GM12865 (cell line): Measurements from ENCODE around the gene SPATA32.
A peak's percentile ranks its signal among the peaks of the same experiment; 100 is the strongest.

Source experiments
- DNase-seq: peaks from one replicate; pipeline ENCODE4 v3.0.0; 2010; ENCODE audit warnings: low read depth
- H3K4me3 ChIP-seq: 2 replicates; pipeline ENCODE4 v1.5.1; 2011; ENCODE audit warnings: mild to moderate bottlenecking, low read depth, low read length, control low read depth
- CTCF ChIP-seq: IDR thresholded peaks from 2 replicates; pipeline ENCODE4 v1.5.1; 2011; ENCODE audit warnings: low read length, control low read depth, low read depth, inconsistent platforms; ENCODE audit not compliant: insufficient read depth; ENCODE audit errors: missing control alignments

SPATA32 gene

GRCh38 chr17:45287526-45288500, 25.9 kb upstream of the SPATA32 start:
- TF ChIP-seq CTCF, result no peak
- DNase-seq, result no peak
- H3K4me3 ChIP-seq, result no peak overlapping the region

DNA sequence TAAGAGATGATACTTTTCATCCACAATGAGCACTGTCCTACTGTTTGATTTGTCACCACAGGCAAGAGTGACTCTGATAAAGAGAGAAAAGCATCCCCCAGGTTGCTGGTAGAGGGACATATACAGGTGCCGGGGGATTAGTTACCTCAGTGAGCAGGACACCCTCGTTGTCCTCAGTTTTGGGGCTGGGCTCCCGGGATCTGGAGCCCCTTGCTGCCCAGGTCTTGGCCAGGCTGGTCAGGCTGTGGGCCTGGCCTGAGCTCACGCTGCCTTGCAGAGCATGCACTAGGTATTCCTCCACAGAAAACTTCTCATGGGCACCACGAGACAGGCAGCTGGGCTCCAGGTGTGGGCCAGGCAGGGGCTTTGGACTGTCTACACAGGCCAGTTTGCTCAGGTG, 24.4 kb upstream of the SPATA32 start:
- TF ChIP-seq CTCF, result no peak
- no peak for DNase-seq
- H3K4me3 ChIP-seq, result no peak overlapping the region

DNA sequence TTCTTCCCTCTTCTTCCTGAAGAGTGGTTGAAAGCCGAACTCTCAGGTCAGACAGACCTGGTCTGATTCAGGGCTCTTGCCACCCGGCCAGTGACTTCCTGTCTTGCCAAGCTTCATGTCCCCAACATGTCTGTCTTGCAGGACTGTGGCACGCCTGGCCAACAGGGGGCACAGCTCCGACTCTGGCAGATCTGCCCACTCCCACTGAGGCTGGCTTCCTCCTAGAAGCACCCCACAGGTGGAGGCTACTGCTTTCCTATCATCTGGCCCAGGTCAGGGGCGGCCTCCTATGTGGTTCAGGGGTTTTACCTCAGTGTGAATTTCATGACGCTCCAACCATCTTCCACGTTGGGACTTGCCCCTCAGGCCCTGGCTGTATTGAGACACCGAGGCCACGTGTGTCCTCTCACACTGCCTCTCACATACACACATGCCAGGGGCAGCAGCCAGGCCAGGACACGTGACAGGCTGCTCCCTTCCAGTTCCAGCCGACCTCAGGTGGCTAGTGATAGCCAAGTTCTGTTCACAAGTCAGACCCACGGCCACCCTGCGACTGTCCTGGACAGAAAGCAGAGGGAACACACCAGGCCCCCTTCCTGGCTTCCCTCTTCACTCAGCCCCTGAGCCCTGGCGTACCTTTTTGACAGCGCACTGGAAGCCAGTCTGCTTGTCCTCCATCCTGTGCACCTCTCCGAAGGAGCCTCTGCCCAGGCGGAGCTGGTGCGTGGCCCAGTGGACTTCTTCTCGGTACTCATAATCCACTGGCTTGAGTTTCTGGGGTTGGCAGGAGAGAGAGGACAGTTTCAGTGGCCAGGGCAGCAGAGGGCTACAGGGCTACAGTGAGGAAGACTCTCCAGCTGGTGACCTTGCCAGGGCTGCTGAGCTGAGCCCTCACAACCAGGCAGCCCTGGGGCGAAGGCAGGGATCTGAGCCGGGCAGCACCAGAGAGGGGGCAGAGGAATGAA, 22.6 kb upstream of the SPATA32 start:
- peak; percentile 61 for DNase-seq
- no peak overlapping the region for H3K4me3 ChIP-seq
- TF ChIP-seq CTCF, result peak; percentile 41

GRCh38 chr17:45283711-45284110, 21.8 kb upstream of the SPATA32 start:
- DNase-seq, result no peak
- no peak for TF ChIP-seq CTCF
- H3K4me3 ChIP-seq, result no peak overlapping the region

DNA sequence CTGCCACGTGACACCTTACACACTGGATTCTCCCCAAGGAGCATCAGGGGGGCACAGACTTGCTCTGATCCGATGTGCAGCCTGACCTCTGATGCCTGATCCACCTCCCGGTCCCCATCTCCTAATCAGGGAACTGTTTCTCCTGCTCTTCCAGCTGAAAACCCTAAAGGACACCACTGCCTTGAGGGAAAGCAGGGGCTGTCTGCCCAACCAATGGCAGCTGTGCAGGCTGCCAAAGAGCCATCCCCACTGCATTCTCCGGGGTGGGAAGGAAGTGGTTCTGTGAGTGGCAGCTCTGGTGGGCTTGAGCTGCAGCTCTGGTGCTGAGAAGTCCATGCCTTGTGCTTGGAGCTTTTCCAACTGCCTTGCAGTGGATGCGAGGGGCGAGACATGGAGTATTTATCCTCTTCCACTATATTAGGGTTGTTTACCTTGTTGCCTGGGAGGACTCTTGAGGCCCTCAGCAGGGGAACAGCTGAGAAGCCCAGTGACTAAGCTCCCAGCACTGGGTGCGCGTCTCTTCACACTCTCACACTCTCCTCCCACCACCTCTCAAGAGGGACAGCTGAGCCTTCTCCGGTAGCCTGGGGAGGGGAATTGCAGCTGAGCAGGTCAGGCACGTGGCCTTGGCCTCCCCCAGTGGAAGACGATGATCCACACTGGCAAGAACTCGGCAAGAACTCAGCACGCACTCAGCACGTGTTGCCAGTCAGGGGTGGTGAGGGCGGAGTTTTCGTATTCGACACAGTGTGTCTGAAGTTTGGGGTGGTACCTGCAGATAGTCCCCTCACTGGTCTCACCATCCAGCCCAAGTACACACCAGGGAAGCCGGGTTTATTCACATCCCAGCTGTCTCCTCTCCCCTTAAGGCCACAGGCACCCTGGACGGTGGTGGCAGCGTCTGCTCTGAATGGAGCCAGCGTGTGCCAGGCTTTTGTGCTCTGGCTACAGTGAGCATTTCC, 21.1 kb upstream of the SPATA32 start:
- no peak for TF ChIP-seq CTCF
- H3K4me3 ChIP-seq, result no peak overlapping the region
- DNase-seq, result no peak

- TF ChIP-seq CTCF, result no peak
- DNase-seq, result no peak
Measured at GRCh38 chr17:45279898-45280297, 18.0 kb upstream of the SPATA32 start.

More at GRCh38 chr17:45279898-45280297, 18.0 kb upstream of the SPATA32 start:
- H3K4me3 ChIP-seq, result no peak overlapping the region
